OCI-M1 (cell line): ENCODE data around the gene CKAP5.

Source experiments
- DNase-seq: peaks from one replicate; lab custom pipeline; 2025; lab: John Stamatoyannopoulos, UW

The CKAP5 gene

DNA sequence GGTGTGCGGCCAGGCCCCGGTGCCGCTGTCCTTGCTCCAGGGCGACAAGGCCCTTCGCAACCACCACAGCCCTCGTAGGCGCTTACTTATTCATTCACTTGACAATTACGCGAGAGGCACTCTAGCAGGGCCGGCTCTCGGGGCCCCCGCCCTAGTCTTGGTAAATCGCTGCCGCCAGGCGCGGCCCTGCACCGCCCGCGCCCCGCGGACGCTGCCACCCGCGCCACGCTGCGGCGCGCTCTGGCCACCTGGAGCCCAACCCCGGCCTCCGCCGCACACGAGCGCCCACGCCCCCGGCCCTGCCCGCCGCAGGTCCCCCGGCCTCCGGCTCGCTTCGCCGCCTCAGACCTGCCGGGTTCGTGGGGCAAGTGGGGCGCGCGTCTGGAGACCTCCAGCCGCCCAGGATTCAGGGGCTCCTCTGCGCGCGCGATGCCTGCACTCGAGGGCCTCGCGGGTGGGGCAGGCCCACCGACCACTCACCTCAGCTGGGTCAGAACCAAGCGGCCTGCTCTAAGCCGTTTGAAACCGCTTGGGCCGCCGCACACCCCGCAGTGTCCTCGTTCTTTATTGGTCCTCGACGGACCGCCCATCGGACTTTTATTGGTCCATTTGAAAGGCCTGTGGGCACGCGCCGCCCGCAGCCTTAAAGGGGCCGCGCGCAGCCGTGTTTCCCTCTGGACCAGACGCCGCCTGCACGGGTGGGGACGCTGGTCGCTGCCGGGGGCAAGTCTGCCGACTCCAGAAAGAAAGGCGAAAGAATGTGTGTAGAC is at the start of gene CKAP5:
Gene CKAP5 (minus strand): TSS at position 541 of the 770 bp plus-strand sequence. CDS start 25,049 bp downstream, outside the sequence.
- DNase-seq = peak; percentile 93

DNA sequence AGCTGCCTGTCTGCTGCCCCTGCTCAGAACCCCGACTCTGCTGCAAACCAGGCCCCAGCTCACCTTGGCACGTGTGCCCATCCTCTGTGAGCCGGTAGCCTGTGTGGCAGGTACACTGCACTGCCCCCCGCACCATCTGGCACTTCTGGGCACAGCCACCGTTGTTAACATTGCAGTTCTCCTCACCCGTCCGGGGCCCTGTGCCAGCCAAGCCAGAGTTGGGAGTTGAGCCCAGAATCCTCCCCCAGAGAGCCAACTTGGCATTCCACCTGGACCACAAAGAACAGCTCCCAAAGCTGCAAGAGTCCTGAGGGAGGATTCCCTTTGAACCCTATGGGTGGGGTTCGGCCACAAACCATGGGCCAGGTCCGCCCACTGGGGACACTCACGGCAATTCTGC is 49.7 kb upstream of the CKAP5 start:
- no peak for DNase-seq

DNA sequence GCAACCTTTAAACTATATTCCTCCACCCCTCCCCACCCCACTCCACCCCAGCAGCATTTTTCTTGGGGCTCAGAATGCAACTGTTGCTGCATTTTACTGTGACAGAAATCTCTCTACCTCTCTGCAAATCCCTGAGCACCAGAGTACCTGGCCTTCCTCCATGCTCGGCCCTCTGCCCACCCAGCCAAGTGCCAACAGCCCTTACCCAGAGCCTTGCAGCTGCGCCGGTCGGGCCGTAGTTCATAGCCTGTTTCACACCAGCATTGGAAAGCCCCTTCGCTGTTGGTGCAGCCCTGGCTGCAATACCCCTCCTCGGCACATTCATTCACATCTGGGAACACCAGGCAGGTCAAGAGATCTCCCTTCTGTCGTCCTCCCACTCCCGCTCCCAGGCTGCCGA is 48.9 kb upstream of the CKAP5 start:
- DNase-seq = no peak

DNA sequence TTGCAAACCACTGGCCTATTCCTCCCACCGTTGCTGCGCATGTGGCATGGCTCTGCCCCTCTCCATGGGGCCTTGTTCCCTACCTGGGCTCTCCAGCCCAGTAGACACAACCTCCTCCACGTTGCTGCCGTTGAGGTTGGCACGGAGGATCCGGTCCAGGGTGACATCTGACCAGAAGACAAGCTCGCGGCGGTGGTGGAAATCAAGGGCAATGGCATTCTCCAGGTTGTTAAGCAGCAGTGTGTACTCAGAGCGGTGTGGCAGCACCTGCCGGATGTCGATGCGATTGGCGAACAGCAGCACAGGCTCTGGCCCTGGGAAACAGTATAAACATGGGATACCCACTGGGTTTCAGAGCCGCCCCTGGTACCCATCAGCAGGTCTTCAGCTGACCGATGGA is 48.4 kb upstream of the CKAP5 start:
- DNase-seq = no peak

DNA sequence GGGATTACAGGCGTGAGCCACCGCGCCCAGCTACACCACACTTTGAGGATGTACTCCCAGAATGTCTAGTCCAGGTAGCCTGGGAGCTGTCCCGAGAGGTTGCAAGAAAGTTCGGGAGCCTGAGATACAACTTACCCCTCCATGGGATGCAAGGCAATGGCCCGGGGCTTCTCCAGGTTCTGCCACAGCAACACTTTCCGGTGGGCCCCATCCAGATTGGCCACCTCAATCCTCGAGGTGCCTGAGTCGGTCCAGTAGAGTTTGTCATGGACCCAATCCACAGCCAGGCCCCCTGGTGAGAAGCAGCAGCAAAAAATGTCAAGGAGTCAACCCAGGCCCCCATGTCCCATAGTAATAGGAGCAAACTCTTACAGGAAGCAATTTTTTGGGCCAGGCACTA is 46.8 kb upstream of the CKAP5 start:
- DNase-seq = no peak

DNA sequence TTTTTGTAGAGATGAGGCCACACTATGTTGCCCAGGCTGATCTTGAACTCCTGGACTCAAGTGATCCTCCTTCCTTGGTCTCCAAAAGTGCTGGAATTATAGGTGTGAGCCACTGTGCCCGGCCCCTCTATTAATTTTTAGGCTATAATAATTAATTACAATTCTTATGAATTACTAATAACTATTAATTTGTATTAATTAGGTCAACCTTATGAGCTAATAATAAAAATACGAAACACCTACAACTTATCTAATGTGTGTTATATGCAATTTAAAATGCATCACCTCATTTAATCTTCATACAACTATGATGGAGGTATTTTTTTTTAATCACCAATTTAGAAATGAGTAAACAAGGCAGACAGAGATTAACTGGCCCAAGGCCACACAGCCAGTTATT is 46.0 kb upstream of the CKAP5 start:
- no peak for DNase-seq

DNA sequence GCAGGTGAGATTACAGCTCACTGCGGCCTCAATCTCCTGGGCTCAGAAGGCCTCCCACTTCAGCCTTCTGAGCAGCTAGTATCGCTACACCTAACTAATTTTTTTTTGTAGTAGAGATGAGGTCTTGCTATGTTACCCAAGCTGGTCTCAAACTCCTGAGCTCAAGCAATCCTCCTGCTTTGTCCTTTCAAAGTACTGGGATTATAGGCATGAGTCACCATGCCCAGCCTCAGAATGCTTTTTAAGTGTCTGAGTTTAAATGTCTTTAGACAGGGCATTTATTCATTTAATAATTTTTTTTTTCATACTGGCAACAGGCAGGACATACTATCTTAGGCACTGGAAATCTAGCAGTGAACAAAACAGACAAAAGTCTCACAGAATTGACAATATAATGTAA is 44.6 kb upstream of the CKAP5 start:
- no peak for DNase-seq

DNA sequence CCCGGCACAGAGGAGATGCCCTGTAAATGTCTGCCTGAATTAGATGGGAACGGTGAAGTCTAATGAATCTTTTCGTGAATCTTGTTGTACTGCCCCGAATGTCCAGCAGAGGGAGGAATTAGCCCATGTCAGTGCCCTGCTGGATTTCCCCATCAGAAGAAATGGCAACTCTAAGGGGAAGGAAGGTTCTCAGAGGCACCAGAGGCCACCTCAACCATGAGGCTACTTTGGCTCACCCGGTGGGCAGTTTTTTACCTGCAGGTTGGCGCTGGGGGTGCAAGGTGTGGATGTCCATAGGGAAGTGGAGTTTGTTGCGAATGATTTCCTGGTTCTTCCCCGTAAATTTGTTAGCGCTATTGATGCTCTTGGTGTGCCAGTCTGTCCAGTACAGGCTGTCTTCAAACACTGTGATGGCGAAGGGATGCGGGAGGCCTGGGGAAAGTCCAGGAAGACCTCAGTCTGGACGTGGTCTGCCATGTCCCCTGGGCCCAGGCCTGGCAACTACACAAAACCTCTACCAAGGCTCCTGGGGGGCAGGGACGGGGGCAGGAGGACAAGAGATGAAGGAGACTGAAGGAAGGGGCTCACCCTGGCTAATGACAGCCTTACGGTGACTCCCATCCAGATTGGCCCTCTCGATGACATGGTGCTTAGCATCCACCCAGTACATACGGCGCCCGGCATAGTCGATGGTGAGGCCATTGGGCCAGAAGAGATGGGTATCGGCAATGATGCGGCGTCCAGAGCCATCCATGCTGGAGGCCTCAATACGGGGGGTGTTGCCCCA is 43.8 kb upstream of the CKAP5 start:
- DNase-seq = peak; percentile 89

DNA sequence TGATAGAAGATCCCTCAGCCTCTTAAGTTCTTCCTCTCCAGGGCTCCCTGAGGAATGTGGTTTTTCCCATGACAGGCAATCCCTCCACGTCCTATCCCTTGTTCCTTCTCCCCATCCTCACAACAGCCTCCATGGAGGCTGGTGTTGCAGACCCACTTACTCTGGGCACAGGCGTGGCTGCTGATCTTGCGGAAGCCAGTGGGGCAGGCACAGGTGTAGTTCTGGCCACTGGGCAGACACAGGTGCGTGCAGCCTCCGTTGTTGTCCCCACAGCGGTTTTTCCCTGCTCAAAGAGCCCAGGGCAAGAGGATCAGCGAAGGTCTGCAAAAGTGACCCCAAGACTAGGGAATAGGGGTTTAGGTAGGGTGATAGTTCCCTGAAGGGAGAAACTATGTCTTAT is 43.2 kb upstream of the CKAP5 start:
- no peak for DNase-seq

DNA sequence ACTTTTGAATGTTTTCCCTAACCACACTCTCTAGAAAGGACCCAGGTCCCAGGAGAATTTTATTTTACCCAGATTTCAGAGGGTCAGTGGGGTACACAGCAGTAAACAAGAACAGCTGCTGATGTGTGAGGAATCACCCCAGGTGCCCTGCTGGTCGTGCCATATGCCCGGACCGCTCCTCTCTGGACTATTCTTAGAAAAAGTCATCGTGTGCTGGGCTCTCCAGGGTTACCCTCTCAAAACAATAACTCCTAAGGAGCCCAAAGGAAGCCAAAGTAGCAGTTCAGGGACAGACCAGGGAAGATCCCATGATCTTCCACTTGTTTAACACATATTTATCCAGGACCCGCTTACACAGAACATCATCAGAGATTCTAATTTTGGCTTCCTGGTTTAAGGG is 42.6 kb upstream of the CKAP5 start:
- no peak for DNase-seq

DNA sequence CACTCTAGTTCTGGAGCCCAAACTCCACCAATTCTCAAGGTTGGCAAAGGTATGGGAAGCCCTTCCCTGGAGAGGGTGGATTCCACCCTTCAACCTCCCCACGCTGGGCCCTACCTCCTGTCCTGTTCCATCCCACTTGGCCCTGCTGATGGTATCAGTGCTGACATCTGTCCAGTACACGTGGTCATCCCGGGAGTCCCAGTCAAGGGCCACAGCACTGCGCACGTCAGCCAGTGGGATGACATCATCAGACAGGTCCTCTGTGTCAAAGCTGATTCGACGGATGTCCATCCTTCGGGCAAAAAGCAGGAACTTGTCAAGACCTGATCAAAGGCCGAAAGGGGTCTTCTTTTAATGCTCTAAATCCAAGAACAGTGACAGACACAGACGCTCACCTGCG is 40.1 kb upstream of the CKAP5 start:
- DNase-seq = no peak

DNA sequence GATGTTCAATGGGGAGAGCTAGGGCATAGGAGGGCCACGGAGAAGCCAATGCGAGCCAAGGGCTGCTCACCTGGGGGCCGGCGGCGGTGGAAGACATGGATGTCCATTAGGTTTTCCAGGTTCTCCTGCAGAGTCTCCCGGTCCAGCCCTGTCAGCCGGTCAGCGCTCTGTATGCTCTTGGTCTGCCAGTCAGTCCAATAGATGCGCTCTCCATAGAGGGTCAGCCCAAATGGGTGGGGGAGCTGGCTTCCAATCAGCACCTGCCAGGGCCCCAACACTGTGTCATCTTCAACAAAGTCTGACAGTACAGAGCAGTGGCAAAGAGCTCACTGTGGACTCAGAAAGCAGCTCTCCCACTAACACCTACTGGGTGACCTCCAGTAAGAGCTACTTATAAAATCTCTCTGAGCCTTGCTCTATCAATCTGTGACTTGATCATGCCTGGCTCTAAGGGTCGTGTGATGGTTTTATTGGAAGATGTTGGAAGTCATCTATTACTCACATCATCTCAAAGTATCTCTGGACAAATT is 33.0 kb upstream of the CKAP5 start:
- no peak for DNase-seq

DNA sequence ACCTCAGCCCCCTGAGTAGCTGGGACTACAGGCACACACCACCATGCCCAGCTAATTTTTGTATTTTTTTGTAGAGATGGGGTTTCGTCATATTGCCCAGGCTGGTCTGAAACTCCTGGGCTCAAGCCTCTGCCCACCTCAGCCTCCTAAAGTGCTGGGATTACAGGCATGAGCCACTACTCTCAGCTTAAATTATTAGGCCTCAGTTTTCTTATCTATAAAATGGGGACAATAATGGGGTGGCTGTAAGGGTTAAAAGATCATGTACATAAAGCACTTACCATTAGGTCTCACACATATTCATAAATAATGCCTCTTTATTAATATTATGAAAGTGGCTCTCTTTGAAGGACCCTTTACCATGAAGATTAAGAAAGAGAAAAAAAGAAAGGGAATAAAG is 31.5 kb upstream of the CKAP5 start:
- DNase-seq = no peak

DNA sequence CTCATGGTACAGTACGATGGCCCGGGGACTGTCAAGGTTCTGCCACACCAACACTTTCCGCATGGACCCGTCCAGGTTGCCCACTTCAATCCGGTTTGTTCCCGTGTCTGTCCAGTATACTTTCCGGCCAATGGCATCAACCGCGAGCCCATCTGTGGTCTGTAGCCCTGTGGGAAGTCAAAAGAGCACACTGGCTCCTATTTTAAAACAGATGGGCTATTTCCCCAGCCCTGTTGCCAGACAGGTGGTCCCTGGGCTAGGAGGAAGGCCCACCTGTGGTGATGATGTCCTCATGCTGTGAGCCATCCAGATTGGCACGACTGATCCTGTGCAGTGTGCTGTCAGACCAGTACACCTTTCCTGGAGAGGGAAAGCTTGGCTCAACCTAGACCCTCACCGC is 30.4 kb upstream of the CKAP5 start:
- no peak for DNase-seq

DNA sequence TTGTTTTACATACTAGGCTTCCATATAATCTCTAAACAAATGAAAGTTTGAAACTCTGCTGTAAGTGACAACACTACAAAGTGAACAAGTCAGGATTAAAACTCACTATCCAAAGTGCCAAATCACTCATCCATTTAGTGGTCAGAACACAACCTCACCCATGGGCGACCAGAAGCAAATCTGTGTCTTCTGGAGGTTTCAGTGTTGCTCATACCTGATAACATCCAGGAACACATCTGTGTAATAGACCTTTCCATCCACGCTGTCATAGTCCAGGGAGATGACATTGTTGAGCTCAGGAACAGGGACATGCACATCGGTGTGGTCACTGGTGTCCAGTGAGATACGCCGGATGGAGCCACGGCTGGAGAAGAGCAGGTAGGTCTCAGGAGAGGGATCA is 28.5 kb upstream of the CKAP5 start:
- DNase-seq = no peak

DNA sequence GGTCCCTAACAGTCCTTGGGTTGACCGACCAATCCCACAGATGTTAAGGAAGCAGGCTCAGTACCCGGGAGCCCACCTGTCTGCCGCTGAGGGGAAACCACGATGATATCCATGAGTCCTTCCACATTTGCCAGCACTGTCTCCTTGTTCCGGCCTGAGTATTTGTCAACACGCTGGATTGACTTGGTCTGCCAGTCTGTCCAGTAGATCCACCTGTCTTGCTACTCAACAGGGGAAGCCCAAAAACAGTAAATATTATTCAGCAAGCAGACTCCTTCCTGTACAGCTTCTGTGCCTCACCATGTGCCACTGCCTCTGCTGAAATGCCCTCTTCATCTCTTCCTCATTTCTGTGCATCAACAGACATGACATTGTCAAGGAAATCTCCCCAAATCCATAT is 22.8 kb upstream of the CKAP5 start:
- DNase-seq = no peak

DNA sequence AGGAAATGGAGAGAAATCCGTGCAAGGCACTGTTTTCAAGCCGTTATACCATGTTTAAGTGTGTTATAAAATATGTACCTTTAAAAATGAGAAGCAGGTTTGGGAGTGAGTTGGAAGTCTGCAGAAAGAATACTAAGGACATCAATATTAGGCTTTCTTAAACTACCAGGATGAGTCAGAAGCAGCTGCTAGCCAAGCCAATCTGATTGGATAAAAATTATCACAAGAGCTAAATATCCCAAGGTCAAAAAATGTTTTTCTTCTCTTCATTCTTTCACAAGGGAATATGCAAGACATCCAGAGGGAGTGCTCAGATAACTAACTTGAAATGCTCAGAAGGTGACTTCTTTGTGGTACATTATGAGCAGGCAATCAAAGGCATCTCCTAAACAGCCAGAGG is 19.3 kb upstream of the CKAP5 start:
- no peak for DNase-seq

DNA sequence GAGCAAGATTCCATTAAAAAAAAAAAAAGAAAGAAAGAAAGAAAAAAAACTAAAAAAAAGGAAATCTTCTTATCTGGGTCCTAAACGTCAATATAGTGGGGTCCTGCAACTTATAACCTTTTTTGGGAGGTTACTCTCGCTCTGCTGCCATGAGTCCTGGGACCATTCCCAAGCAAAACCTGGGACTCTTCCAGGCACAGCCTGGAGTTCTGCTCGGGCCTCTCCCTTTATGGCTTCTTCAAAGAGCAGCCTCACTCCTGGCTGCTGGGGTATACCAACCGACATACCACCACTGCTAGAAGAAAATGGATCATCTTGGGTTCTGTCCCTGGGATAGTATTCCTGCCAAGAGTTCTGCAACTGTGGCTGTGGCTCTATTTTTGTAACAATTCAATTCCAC is 14.1 kb upstream of the CKAP5 start:
- no peak for DNase-seq

DNA sequence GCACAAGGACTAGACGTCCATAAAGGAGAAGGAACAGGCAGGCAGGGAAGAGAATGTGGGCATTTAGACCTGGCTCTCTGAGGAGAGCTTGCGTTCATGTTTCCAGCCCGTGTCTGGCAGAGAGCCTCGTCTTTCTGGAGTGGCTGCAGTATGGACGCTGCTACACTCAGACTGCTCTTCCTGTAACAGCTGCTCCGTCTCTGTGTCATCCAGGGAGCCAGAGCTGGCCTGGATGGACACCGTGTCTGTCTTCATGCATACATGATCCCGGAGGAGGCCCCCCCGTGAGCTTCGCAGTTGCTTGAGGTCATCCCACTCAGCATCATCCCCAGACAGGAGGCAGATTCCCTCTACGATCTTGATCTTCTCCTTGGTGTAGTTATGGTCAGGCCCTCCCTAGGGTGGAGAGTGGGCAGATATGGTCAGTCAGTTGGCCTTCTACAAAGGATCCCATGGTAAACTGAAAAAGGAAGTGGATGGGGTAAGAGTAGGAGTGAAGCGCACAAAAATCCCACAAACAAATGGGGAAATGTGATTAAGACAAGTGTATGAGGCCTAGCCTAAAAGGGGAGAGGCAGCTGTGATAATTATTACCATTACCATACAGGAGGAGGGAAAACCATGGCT is 13.0 kb upstream of the CKAP5 start:
- DNase-seq = peak; percentile 87

DNA sequence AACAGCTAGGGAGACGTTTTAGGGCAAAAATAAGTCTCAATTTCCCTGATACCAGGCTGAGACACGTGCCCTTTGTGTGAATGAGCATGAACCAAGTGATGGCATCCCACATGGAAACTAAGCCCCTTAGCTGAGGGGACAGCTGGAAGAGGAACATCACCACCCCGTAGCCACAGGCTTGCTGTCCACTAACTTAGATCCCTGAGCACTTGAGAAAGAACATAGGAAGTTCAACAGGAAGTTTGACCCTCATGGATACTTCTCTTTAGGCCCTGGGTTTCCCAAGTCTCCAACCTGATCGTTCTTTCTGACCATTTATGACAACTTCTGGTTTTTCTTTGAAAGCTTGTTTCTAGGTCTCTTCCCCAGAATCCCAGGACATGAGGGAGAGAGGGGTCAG is 11.6 kb upstream of the CKAP5 start:
- no peak for DNase-seq

DNA sequence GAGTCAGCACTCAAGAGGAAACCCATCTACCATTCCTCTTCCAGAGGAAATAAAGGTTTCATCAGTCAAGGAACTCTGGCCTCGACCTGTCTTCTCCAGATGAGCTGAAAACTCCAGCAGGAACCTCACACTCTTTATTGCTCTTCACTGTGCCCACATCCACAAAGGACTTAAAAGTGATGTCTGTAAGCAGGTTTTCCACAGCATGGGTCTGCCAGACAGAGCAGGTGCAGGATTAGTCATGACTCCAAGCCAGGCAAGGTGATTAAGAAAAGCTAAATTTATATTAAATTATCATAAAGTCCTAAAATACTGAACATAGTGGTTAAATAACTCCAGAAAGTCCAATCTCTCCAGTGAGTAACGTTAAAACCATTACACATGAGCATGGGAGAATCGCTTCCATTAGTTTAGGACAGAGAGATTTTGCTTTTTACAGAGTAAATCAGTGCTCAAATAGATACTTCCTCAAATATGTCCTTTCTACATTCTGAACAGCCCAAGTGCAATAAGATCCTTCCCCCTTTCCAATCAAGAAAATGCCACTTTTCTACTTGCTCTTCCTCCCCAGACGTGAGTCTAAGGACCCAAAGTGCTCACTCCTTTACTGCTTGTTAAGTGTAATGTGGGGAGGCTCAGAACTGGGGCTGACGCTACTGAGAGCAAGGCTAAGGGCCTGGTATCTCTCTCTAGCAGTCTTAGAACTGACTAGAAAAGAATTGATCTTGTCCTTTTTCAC is 10.7 kb upstream of the CKAP5 start:
- DNase-seq = no peak

DNA sequence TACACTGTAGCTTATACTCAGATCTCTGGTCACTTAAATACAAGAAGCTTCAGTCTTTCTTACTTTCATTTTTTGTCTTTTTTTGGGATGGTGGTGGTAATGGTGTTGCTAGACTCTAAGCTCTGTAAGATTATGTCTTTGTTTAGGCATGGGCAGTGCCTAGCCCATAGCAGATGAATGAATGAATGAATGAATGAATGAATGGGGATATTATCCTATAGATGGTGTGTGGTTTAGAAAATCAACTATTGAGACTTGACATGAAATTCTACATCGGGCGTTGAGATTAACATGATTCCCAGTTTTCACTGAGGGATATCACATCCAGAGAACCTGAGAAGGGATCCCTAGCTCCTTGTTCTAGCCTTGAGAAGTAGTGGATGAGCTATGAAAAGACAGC is 9.8 kb upstream of the CKAP5 start:
- no peak for DNase-seq
